KOPT-K1 (cell line): ENCODE measurements around the gene RSPRY1.

ENCODE experiments used
- H3K27ac ChIP-seq: fragments of 200-600 bp; sonication (generic); 2 replicates; pipeline ENCODE4 v1.5.1; 2016; ENCODE audit warnings: antibody characterized with exemption, mild to moderate bottlenecking, low read depth, low read length; ENCODE audit not compliant: poor library complexity, severe bottlenecking
- H3K36me3 ChIP-seq: fragments of 200-600 bp; sonication (generic); 2 replicates; pipeline ENCODE4 v1.5.1; 2017; ENCODE audit warnings: antibody characterized with exemption, mild to moderate bottlenecking, low read length, moderate library complexity; ENCODE audit not compliant: insufficient read depth
- H3K9me3 ChIP-seq: fragments of 200-600 bp; sonication (generic); 2 replicates; pipeline ENCODE4 v1.5.1; 2017; ENCODE audit warnings: antibody characterized with exemption, low read length, mild to moderate bottlenecking; ENCODE audit not compliant: insufficient read depth, poor library complexity, severe bottlenecking

The RSPRY1 gene

DNA sequence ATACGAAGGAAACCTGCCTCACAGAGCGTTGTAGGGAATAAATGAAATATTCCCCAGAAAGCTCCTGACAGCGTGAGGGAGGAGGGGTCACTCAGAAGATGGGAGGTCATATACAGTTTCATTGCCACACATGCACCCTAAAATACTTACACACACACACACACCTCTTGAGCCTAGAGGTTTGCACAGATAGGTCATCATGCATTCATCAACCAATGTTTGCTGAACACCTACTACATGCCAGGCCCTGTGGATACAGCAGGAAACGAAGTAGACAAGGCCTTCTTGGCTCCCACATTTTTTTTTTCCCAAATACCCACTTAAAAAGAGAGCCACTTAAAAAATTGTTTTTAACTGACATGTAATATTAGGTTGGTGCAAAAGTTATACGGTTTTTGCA, 99.2 kb downstream of the RSPRY1 start:
- H3K9me3 ChIP-seq: no peaks in the 10 kb centered on the region
- no peaks in the 10 kb centered on the region for H3K36me3 ChIP-seq
- H3K27ac ChIP-seq: no peak overlapping the region

DNA sequence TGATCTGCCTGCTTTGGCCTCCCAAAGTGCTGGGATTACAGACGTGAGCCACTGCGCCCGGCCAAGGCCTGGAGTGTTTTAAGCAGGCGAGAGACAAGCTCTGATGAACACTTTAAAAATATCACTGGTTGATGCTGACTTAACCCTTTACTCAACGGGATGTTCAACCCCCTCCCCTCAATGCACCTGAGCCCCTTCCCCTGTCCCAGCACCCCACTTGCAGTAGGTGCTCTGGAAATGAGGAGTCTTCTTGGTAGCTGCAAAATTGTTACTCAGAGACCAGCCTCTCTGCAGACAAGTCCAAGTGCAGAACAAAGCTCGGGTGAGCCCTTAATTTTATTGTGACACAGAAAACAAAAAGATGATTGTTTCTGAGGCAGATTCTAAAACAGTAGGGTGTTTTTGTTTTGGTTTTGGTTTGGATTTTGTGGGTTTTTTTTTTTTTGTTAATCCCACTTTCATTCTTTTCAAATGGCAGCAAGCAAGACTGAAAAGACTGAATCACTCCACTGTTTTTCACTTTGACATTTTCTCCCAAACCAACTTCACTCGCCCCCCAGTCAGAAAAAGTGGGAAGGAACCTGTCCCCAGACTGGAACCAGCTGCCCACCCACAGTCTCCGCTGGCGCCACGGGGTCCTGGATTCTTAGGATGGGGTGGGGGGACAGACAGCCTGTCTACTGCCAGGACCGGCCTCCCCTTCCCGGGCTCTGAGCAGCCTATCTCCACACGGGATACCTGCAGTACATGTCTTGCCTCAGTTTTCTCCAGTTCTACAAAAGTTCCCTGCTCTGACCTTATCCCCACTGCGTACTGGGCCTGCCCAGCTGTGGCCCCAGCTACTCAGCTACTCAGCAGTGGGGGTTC, 103.5 kb downstream of the RSPRY1 start:
- Histone ChIP-seq H3K9me3 (no peaks in the 10 kb centered on the region), H3K27ac (peak overlapping the region; percentile 23), H3K36me3 (no peaks in the 10 kb centered on the region)
